Cerebellar cortex (tissue), 1 donor: ENCODE results near the gene ANTKMT.

ENCODE experiments used
- DNase-seq: peaks from one replicate; pipeline ENCODE4 v3.0.0-alpha.2; 2015; ENCODE audit warnings: low spot score

Gene ANTKMT

GRCh38 chr16:720990-721764 lies at the start of gene ANTKMT:
ANTKMT (plus strand) TSS chr16:721146; CDS start chr16:721275, 129 bp downstream.
- peak; percentile 82 for DNase-seq

GRCh38 chr16:671353-672131 lies 49.4 kb upstream of the ANTKMT start:
- no peak for DNase-seq

- no peak for DNase-seq
These were observed 48.6 kb upstream of the ANTKMT start for GRCh38 chr16:672371-672770.

- no peak for DNase-seq
These were observed 48.1 kb upstream of the ANTKMT start for GRCh38 chr16:672851-673250.

GRCh38 chr16:673399-673991 lies 47.5 kb upstream of the ANTKMT start:
- no peak for DNase-seq

GRCh38 chr16:674214-674881 lies 46.6 kb upstream of the ANTKMT start:
- DNase-seq, result no peak

- no peak for DNase-seq
These were observed 45.7 kb upstream of the ANTKMT start, which contains the start of gene RHBDL1 for GRCh38 chr16:674968-675883. RHBDL1 (plus strand) TSS chr16:675671; CDS start chr16:675791, 120 bp downstream.

GRCh38 chr16:675884-676564 lies 44.9 kb upstream of the ANTKMT start:
- DNase-seq, result no peak

- DNase-seq, result no peak
These were observed 44.4 kb upstream of the ANTKMT start for GRCh38 chr16:676565-676902.

GRCh38 chr16:676913-677312 lies 44.0 kb upstream of the ANTKMT start:
- DNase-seq, result no peak

- no peak for DNase-seq
These were observed 43.4 kb upstream of the ANTKMT start for GRCh38 chr16:677316-678190.

GRCh38 chr16:678209-678857 lies 42.6 kb upstream of the ANTKMT start:
- DNase-seq, result peak; percentile 69

GRCh38 chr16:678858-679813 lies 41.8 kb upstream of the ANTKMT start:
- peak; percentile 80 for DNase-seq

- peak; percentile 72 for DNase-seq
These were observed 40.9 kb upstream of the ANTKMT start, which contains the start of gene STUB1 for GRCh38 chr16:679814-680624. STUB1 (plus strand) TSS chr16:680410; CDS start chr16:680526, 116 bp downstream.

GRCh38 chr16:680625-680945 lies 40.4 kb upstream of the ANTKMT start:
- DNase-seq, result no peak

- DNase-seq, result no peak
These were observed 39.8 kb upstream of the ANTKMT start for GRCh38 chr16:680967-681745.
